ENCODE data around the gene PPP1R7. TPM values are rescaled to one million over a fixed set of nuclear protein-coding genes. Genes with fewer than 3 reads are reported as not detected.

Gene PPP1R7
- total RNA-seq, 2 donors from 2014 or later, result 48.5 to 52.7 TPM

DNA sequence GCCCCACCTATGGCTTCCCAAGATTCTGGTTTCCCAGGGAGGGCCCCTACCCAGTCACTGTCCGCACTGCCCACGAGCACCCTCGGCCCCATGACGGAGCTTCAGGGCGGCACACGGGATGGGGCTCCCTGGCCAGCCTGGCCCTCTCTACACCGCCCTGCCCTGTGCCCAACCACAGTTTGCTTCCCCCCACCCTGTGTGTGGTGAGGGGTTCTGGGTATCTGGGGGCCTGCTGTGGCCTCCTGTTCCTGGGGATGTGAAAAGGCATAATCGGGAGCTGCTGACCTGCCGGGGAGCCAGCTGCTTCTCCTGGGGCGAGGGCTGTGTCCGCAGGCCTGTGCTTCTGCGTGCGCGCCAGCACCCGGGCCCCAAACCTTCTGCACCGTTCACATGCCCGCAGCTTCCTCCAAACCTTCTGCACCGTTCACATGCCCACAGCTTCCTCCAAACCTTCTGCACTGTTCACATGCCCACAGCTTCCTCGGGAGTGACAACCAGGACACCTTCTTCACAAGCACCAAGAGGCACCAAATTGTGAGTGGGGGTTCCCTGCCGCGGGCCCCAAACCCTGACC, 50.6 kb downstream of the PPP1R7 start:
- Histone ChIP-seq H3K9me3 (ENCODE audit: control insufficient read depth, low read length) (no peaks in the 10 kb centered on the region), H3K9ac (ENCODE audit: extremely low read depth, low read length, poor library complexity, severe bottlenecking) (no peak overlapping the region), H3K4me1 (ENCODE audit: control insufficient read depth, insufficient read depth, low read length) (no peaks in the 10 kb centered on the region), H3K27me3 (ENCODE audit: control insufficient read depth, insufficient read depth, low read length, poor library complexity, severe bottlenecking) (no peaks in the 10 kb centered on the region), H3K4me3 (ENCODE audit: low read length) (no peak overlapping the region), H3K27ac (ENCODE audit: low read depth, low read length) (no peak overlapping the region), H3K36me3 (ENCODE audit: control insufficient read depth, insufficient read depth, low read length) (no peaks in the 10 kb centered on the region)
- Mint-ChIP-seq H3K27ac (no peak overlapping the region), H3K4me3 (no peak overlapping the region), H3K36me3 (ENCODE audit: low read depth) (no peaks in the 10 kb centered on the region), H3K4me1 (no peaks in the 10 kb centered on the region), H3K27me3 (ENCODE audit: insufficient read depth) (no peaks in the 10 kb centered on the region), H3K9me3 (no peaks in the 10 kb centered on the region)
- DNase-seq, result no peak
- TF ChIP-seq, protein P1, sequence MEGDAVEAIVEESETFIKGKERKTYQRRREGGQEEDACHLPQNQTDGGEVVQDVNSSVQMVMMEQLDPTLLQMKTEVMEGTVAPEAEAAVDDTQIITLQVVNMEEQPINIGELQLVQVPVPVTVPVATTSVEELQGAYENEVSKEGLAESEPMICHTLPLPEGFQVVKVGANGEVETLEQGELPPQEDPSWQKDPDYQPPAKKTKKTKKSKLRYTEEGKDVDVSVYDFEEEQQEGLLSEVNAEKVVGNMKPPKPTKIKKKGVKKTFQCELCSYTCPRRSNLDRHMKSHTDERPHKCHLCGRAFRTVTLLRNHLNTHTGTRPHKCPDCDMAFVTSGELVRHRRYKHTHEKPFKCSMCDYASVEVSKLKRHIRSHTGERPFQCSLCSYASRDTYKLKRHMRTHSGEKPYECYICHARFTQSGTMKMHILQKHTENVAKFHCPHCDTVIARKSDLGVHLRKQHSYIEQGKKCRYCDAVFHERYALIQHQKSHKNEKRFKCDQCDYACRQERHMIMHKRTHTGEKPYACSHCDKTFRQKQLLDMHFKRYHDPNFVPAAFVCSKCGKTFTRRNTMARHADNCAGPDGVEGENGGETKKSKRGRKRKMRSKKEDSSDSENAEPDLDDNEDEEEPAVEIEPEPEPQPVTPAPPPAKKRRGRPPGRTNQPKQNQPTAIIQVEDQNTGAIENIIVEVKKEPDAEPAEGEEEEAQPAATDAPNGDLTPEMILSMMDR (conservative IDR thresholded peaks at IDR 0.05), result no peak
- WGBS, 2 experiments (ENCODE audit: insufficient coverage in 1 of 2, insufficient read length in 1 of 2), result 91 to 99% methylated on average over 16 to 21 of the region's 21 CpGs

DNA sequence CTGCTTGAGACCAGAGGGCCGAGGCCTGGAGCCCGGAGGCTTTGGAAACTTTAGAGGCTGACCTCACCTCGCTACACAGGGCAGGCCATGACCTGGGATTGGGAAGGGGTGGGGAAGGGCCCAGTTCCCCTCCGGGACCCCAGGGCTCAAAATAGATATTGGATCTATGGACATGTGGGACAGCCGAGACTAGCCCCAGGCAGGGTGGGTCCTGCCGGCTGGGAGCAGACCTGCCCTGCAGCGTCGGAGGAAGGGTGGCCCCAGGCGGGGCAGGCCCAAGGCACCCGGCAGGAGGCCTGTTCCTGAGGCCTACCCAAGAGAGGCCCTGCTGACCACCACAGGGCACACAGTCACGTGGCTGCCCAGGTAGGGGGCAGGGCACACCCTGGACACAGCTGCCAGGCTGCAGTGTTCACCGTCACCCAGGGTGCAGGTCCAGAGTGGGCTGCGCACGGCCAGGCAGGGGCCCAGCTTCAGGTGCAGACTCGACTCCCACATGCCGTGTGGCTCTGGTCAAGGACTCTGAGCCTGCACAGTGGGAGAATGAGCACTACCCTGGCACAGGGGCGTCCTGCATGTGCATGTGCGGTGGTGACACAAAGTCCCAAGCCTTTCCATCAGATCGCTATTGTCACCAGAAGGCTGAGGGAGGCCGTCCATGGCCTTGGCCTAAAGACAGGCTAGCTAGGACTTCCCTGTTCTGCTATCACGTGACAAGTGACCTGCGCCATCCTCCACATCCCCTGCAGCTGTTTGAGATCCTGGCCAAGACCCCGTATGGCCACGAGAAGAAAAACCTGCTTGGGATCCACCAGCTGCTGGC, 51.4 kb downstream of the PPP1R7 start:
- TF ChIP-seq, protein P1 (conservative IDR thresholded peaks at IDR 0.05), result no peak
- Mint-ChIP-seq H3K27me3 (ENCODE audit: insufficient read depth) (no peaks in the 10 kb centered on the region), H3K36me3 (ENCODE audit: low read depth) (no peaks in the 10 kb centered on the region), H3K4me3 (no peak overlapping the region), H3K4me1 (no peaks in the 10 kb centered on the region), H3K9me3 (no peaks in the 10 kb centered on the region), H3K27ac (no peak overlapping the region)
- H3K9me3 ChIP-seq (ENCODE audit: control insufficient read depth, low read length), result no peaks in the 10 kb centered on the region
- no peak overlapping the region for H3K9ac ChIP-seq (ENCODE audit: extremely low read depth, low read length, poor library complexity, severe bottlenecking)
- no peaks in the 10 kb centered on the region for H3K27me3 ChIP-seq (ENCODE audit: control insufficient read depth, insufficient read depth, low read length, poor library complexity, severe bottlenecking)
- DNase-seq, result peak; percentile 42
- WGBS, 2 experiments (ENCODE audit: insufficient coverage in 1 of 2, insufficient read length in 1 of 2), result 89 to 92% methylated on average over 20 to 24 of the region's 24 CpGs
- H3K36me3 ChIP-seq (ENCODE audit: control insufficient read depth, insufficient read depth, low read length), result no peaks in the 10 kb centered on the region
- no peak overlapping the region for H3K27ac ChIP-seq (ENCODE audit: low read depth, low read length)
- H3K4me3 ChIP-seq (ENCODE audit: low read length), result no peak overlapping the region
- no peaks in the 10 kb centered on the region for H3K4me1 ChIP-seq (ENCODE audit: control insufficient read depth, insufficient read depth, low read length)

DNA sequence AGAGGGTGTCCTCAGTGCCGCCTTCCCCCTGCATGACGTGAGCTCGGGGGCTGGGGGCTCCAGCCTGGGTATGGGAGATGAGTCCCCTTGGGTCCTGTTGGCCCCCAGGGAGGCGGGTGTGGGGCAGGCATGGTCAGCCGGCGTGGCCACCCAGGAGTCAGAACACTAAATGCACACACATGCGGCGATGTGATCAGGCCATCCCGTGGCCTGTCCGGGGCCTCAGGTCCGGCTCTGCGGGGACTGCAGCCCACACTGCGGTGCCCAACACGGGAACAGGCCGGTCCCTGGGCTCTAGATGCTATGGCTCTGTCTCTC, 52.0 kb downstream of the PPP1R7 start:
- H3K4me3 ChIP-seq (ENCODE audit: low read length), result no peak overlapping the region
- no peaks in the 10 kb centered on the region for H3K9me3 ChIP-seq (ENCODE audit: control insufficient read depth, low read length)
- no peaks in the 10 kb centered on the region for H3K4me1 Mint-ChIP-seq
- H3K36me3 Mint-ChIP-seq (ENCODE audit: low read depth), result no peaks in the 10 kb centered on the region
- H3K36me3 ChIP-seq (ENCODE audit: control insufficient read depth, insufficient read depth, low read length), result no peaks in the 10 kb centered on the region
- TF ChIP-seq, protein P1 (conservative IDR thresholded peaks at IDR 0.05), result no peak
- no peak overlapping the region for H3K27ac Mint-ChIP-seq
- H3K4me1 ChIP-seq (ENCODE audit: control insufficient read depth, insufficient read depth, low read length), result no peaks in the 10 kb centered on the region
- 86 to 98% methylated on average over 7 to 15 of the region's 15 CpGs for WGBS, 2 experiments (ENCODE audit: insufficient coverage in 1 of 2, insufficient read length in 1 of 2)
- DNase-seq, result no peak
- no peaks in the 10 kb centered on the region for H3K27me3 Mint-ChIP-seq (ENCODE audit: insufficient read depth)
- H3K9ac ChIP-seq (ENCODE audit: extremely low read depth, low read length, poor library complexity, severe bottlenecking), result no peak overlapping the region
- no peak overlapping the region for H3K27ac ChIP-seq (ENCODE audit: low read depth, low read length)
- H3K4me3 Mint-ChIP-seq, result no peak overlapping the region
- no peaks in the 10 kb centered on the region for H3K9me3 Mint-ChIP-seq
- H3K27me3 ChIP-seq (ENCODE audit: control insufficient read depth, insufficient read depth, low read length, poor library complexity, severe bottlenecking), result no peaks in the 10 kb centered on the region

All from endodermal cell (in vitro differentiated cells).